C1 segment of cervical spinal cord (tissue), 14 donors: ENCODE measurements around the gene PHLPP1.

Source experiments
- DNase-seq, 14 donors: peaks; one replicate each; lab custom pipeline; 2025; lab: John Stamatoyannopoulos, UW

Gene PHLPP1

DNA sequence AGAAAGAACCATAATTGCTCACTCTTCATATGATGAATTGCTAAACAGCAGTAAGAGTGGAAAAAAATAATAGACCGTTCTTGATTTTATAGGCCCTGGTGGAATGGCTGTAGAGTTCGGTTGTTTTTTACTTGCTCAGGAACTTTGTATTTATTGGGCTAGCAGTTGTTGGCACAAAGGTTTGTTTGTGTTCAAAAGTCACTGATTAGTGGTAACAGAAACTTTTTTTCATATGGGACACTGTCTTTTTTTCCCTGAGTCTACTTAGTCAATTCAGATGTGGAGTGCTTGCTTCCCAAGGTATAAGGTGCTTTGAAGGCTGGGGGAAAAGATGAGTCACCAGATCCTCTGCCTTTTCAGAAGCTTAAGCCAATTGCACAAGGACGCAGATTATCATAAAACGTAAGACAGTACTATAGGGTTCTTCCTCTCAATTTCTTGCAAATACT, 25.8 kb downstream of the PHLPP1 start:
- no peak for DNase-seq

DNA sequence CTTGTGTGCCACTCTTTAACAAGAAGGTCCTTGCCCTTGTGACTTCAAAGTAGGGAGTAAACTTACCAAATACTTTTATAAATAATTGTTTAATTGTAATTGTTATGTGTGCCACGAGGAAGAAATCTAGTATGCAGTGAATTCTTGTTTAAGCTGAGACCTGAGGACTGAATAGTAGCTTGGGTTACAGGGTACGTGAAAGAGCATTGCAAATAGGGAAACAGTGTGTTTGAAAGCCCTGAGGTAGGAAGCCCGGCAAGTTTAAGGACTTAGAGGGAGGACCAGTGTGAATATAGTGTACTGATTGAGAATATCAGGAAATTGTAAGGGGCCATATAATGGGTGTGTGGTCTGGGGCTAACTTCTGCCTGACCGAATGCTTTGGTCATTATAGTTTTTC, 26.2 kb downstream of the PHLPP1 start:
- no peak for DNase-seq

DNA sequence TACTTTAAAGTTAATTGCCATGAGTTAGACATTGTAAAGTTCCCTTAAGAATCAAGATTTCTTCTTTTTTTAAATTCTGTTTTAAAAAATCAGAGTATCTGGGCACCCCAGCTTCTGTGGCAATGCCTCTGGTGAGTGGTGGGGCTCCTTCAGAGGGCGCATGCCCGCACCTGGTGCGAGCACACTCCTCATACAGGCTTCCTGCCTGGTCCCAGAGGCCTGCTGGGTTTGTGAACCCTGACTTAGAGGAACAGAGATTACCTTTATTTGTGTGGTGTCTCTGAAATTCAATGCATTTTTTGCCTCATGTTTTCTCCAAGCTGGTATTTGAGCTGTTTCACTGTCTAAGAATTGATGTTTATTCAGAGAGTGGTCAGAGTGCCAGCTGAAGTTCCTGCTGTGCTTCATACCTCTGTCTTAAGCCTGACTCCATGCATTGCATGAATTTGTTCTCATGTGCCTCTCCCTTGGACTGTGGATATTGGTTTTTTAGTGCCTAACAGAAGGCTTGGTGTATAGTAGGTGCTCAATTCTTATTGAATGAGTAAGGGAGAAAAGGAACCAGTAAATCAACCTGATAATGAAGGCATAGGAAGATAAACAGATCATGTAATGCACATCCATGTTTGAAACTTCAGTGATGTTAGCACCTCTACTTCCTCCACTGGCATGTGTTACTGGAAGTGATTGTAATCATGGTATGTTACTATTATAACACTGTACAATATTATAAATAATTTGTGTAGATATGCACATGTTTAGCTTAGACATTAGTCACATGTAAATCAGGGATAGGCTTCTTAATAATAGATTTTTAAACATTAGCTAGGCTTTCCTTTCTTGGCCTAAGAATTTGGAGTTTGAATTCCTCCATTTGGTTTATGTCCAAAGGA, 29.0 kb downstream of the PHLPP1 start:
- no peak for DNase-seq

DNA sequence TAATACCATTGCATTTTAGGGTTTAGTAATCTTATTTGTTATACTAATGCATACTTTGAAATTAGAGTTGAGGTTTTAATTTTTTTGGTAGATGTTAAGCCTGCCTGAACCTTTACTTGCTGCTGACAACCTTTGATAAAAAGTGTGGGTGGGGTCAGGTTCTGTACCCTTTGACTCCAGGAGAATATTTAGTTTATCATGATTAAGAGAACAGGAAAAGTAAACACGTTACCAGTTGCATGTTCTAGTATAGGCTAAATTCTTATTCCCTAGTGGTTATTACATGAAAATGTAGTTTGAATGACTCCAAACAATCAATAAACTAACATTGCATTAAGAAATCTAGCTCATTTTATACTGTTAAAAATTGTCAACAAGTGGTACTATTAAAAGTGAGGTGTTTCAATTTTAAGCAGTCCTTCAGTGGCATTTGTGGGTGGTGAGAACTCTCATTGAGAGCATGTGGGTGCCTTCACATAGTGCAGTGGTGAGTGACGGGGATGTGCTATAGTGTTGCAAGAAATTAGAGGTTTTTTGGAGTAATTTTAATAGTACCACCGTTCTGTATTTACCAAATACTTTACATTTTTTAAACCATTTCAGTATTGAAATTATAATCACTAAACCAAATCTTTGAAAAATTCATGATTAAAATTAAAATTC, 29.9 kb downstream of the PHLPP1 start:
- DNase-seq, result no peak

DNA sequence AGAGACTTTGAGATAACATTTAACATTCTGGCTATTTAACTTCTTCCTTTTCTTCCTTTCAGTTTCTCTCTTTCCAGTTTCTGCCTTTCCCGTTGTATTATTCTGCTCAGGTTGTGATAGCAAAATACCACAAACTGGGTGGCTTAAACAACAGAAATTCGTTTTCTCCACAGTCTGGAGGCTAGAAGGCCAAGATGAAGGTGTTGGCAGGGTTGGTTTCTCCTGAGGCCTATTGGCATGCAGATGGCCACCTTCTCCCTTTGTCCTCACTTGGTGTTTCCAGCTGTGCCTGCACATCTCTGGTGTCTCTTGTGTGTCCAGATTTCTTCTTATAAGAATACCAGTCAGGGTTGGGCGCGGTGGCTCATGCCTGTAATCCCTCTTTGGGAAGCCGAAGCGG, 34.0 kb downstream of the PHLPP1 start:
- no peak for DNase-seq

DNA sequence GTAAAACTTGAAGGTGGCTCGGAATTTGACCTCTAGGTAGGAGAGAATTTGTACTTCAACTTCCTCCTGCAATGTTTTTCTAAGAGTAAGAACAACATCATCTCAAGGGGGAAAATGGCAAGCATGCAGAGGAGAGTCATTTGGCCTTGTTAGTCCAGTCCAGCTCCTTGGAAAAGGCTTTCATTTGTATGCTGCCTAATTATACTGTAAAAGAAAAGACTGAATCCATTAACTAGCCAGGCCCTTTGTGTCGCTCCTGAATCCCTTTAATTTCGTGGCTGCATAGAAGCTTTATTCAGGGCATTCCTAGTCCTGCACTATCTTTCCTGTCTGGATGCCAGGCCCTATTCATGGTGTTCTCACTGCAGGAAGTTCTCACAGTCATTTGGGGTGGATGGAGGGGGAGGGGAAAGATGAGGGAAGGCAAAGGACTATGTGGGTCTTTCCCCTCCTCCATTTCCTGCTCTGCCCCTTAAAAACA, 36.0 kb downstream of the PHLPP1 start:
- peak in 8 of 14 donors; percentile 13 to 57 (median 22) for DNase-seq

DNA sequence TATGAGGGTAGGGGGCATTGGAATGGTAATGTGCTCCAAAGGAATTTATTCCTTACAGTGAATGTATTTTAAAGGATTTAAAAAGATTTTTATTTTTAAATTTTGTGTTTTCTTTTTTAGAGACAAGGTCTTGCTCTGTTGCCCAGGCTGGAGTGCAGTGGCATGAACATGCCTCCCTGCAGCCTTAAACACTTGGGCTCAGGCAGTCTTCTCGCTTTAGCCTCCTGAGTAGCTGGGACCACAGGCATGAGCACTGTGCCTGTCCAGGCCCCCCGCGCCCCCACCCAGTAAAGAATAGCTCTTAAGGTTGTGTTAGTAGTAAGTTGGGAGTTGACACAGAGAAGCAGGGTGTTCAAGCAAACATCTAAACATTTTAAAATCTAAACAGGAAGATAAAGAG, 36.6 kb downstream of the PHLPP1 start:
- peak in 1 of 14 donors; percentile 3 for DNase-seq

DNA sequence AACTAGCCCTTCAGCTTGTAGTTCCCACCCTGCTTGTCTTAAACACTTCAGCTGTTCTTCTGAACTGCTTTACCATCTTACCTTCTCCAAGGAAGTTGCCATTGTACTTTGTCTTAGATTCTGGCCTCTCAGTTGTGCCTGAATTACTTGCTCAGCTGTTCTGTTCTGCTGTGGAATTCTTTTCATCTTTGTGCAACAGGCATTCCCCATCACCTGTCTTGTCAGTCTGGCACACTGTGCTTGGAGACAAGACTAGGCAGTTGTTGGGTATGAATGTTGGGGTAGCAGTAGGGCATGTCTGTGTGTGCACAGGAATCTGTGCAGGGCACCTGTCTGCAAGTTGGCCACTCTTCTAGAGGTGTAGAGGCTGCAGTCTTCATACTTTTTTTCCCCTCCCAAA, 38.7 kb downstream of the PHLPP1 start:
- no peak for DNase-seq

DNA sequence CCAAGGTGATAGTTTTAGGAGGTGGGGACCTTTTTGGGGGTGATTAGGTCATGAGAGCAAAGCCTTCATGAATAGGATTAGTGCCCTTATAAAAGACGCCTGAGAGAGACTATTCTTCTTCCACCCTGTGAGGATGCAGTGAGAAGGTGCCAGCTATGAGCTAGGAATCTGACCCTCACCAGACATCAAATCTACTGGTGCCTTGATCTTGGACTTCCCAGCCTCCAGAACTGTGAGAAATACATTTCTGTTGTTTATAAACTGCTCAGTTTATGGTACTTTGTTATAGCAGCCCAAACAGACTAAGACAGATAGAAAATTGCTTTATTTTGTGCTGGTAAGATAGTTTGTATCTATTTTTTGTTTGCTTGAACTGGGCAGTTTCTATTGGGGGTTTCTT, 40.1 kb downstream of the PHLPP1 start:
- no peak for DNase-seq

DNA sequence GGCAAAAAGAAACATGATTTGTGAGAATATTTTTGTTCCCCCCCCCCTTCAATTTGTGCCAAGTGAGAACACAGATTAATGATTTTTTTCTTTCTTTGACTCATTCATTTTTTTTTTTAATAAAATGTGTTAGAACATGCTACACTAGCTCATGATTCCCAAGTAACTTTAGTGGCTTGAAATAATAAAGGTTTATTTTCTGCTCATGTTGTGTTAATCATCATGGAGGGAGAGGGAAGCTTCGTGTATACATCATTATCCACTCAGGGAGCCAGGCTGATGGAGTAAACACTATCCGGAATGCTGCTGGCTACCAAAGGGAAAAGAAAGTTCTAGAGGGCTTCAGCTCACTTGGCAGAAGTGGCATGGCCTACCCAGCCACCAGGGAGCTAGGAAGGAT, 40.6 kb downstream of the PHLPP1 start:
- no peak for DNase-seq

DNA sequence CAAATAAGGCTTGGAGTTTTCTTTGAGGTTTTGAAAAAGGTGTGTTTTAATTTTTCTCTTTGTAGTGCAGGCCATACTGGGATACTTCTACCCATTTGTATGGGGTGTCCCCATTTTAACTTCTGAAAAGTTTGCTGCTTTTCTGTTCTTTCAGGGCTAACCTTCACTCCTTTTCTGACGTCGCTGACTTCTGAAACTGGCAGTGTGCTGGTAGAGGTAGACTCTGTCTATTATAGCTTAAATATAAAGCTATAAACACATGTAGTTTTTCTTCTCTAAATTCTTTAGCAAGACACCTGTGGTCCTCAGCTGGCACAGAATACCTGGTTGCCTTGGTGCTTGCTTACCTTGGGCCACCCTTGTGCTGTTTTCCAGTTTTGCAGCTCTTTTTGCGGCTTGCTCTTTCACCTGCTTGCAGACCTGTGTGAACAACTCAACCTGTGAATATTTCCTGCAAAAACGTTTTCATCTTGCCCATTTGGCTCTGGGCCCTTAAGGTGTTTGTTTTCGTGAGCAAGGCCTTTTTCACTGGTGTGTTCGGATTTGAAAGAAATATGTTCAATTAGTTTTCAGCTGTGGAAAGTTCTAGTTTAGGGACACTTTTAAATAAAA, 42.2 kb downstream of the PHLPP1 start:
- DNase-seq, result no peak

DNA sequence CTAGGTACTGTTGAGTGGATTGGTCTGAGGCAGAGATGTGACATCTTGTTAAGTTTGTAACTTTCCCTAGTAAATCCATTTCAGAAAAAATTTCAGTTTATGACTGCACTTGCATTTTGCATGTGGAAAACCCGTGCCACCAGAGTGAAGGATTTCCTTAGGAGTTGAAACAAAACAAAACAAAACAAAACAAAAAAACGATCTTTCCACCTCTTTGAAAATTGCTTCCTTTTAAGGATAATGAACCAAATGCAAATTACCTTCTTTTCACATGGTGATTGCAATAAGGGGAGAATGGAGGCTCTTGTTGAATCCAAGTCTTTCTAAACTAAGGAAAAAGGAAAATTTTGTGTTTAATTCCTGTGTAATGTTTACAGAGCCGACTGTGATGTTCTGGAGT, 43.2 kb downstream of the PHLPP1 start:
- DNase-seq, result no peak

DNA sequence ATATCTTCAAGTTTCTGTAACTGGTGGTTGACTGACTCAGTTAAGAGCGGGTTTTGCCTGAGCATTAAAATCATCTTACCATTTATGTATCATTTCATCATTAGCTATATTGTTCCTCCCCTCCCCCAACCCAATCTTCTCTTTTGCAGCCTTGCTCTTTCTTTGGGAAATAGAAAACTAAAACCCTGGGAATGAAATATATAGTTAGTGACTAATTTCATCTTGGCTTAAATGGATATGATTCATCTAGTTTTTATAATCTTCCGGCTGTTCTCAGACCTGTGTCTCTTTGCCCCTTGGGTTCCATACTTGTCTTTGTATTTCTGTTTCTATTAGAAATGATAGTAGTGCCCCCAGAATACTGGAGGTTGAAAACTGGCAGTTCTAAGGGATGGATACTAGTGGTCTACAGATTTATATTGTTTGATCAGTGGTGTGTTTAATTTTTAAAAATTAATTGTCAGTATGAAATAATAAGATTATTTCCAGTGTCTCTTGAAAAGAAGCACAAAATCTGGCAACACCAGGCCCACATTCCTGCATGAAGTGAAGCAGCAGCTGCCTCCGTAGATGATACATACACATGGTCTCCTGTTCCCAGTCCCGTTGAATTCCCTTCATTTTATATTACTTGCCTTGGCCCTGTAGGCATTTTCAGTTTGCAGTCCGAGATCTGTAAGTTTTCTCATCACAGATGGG, 44.5 kb downstream of the PHLPP1 start:
- no peak for DNase-seq

DNA sequence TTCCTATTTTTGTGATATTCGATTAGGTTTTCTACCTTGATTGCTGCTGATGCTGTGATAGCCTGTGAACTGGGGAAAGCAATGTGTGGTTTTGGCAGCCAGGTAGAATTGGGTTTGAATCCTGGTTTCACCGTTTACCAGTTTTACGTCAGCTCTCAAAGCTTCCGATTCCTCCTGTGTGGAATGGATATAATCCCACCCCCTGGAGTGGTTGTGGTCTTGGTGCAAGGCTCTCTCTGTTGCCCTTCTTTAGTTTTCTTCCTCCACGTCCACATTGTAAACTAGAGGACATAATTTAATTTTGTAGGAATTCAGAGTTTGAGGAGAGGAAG, 45.0 kb downstream of the PHLPP1 start:
- no peak for DNase-seq

DNA sequence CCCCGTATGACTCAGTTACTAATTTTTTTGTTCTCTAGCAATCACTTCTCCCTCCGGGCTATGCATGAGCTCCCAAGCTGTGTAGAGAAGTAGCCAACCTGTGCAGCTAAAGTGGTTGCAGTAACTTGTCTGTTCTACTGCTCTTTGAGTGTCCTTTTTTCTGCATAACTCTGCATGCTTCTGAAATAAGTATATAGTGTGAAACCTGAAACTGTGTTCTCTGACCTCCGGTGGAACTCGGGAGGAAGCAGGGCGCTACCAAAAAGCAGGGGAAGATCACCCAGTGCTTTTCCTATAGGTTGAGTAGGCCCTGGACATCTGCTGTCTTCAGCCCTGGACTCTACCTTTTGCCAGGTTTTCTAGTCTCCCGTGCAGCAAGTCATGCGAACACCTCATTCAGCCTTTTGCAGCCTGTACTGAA, 47.8 kb downstream of the PHLPP1 start:
- DNase-seq, result peak in 1 of 14 donors; percentile 29

DNA sequence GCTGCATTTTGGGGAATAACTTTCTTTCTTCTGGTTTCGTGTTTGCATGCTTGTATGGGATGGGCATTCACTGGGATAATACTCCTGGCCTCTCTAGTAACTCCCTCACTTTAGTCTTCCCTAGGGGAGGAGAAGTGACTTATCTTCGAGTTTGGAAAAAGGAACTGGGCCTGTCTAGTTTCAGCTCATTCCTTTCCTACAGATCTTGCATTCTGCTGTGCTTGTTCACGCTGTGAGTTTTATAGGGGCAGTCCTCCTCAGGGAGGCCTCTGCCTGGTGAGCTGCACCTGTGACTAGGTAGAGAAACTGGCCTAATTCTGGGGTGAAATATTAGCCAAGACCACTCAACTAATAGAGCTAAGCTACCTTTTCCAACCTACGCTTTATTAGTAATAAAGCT, 50.9 kb downstream of the PHLPP1 start:
- DNase-seq, result no peak

DNA sequence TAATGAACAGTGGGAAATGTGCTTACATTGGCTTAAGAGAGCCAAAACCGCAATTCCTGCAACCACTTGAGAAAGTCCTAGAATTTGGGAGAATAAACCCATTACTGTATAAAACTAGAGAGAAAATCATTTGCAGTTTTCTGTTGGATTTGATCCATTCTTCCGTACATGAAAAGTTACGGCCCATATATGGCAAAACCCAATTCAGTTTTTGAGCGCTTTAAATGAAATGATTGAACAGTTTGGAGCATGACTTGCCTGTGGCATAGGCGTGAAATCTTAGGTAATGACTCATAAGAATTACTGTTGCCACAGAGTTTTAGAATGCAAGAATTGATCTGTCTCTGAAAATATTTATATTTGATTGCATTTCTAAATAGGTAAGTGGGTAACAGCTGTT, 52.0 kb downstream of the PHLPP1 start:
- DNase-seq, result no peak

DNA sequence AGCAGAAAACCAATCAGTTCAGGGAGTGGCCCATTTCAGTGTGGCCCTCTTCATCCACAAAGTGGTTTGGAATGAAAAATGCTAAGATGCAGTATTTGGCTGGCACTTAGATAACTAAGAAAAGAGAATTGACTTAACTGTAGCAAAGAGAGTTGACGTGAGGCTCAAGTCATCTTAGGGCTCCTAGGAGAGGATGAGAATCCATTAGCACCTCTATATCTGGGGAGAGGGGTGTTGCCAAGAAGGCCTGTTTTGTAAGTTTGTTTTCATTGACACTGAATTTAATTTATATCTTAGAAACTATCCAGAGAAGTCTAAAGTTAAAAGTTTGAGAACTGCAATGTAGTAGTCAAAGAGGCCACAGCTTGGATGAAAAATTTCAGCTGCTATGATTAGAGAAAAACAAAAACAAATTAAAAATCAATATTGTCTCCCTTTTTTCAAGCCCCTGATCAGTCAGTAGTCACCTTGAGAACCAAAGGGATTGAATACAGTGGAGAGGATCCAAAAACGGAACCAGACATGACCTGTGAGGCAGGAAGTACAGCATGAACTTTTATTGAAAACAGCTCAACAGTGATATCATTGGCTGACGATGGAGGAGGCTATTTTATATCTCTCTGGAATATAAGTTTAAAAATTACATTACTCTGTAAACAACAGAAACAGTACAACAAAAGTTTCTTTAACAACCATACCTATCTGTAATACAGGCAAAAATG, 52.7 kb downstream of the PHLPP1 start:
- DNase-seq, result no peak

DNA sequence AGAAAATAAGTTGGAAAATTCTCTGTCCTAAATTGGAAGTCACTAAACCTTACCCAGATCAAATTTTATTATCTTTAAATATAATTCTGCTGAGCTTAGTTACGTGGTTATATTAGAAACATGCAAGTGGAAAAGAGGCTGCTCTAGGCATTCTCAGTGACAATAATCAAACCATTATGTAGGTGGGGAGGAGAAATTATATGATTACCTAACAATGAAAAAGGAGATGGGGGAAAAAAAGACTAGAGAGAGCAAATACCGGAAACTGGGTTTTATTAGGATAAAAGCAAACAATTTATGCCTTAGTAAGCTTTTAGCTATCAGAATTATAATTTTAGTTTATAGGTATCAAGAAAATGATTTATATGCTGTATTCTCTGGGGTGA, 53.2 kb downstream of the PHLPP1 start:
- DNase-seq, result no peak

DNA sequence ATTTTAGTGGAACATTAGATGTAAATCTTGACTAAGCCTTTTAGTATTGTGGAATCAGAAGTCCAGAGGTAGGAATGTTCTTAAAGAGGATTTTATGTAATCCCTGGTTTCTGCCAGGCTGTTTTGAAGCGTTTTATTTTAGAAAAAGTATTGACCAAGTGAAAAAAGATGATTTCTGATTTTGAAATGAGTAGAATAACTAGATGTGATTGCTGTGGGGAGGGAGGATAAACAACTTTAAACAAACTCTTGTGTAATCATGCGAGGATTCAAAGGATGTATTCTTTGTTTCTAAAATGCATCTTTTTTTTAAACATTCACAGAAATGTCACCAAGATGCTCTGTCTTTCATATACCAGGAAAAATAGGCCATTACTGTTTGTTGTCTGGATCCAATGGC, 53.9 kb downstream of the PHLPP1 start:
- no peak for DNase-seq

DNA sequence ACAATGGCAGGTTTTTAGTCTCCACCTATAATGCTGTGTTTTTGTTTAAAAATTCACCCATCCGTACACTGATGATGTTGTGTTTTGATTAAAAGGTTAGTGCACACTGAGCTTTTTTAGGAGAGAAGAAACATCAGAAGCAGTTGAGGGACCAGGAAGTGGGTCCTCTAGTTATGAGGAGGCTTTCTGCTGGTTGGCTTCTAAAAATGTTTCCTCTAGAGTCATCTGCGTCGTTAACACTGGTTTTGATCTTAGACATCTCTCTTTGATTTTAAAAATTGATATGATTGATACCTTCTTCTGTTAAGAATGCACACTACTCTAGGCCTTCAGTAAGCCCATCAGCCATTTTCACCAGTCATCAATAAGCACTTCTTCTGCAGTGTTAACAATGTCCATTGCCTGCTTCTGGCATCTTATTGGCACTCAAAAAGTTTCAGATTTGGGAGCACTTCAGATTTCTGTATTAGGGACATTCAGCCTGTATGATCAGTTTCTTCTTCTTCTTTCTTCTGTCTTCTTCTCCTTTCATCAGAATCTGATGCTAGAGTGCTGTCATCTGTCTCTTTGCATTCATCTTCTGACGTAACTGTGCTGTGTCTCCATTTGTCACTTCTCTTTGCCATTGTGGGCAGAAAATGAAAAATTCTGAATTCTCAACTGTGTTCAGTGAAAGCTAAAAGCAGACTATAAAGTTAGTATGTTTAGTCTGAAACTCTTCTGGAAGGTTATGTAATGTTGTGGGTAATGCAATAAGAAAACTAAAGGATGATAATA, 56.3 kb downstream of the PHLPP1 start:
- no peak for DNase-seq
